MM.1S (cell line): ENCODE measurements around the gene LTBP1.

ENCODE experiments used
- CTCF ChIP-seq: fragments of 300-600 bp; sonication (generic); IDR thresholded peaks from 2 replicates; pipeline ENCODE4 v1.5.1; 2016; ENCODE audit warnings: antibody characterized with exemption, low read length, mixed read lengths
- EZH2 ChIP-seq: fragments of 300-600 bp; sonication (generic); optimal IDR thresholded peaks from 2 replicates; pipeline ENCODE3; 2017; ENCODE audit warnings: low read depth, mild to moderate bottlenecking, antibody characterized with exemption, low read length, mixed read lengths

GRCh38 chr2:33130544-33130943, 183.8 kb downstream of the LTBP1 start:
- TF ChIP-seq EZH2 (no peak), CTCF (no peak)
